HCT116 (cell line): Measurements from ENCODE around the gene DOHH. TPM values are rescaled to one million over a fixed set of nuclear protein-coding genes. Genes with fewer than 3 reads are reported as not detected.

Source experiments
- ATAC-seq: fragments of 200-7000 bp; cut with Tn5 transposase; 2 replicates; pipeline ENCODE4 v1.9.1; 2020; ENCODE audit warnings: mild to moderate bottlenecking, moderate library complexity
- BruUV-seq: library from RNA; stranded (reverse); fragments of 400-500 nt; replicated peaks from 2 replicates; lab custom pipeline; 2021; lab: Mats Ljungman, UMichigan
- CTCF ChIA-PET: fragments of 300-600 bp; sonication (Branson Sonifier 250); formaldehyde crosslinking; loops from one replicate; lab custom pipeline; 2021; ENCODE audit warnings: antibody characterized with exemption; lab: Charles Lee
- POLR2A ChIA-PET: fragments of 300-600, 350-600 bp; sonication (Branson Sonifier 250); formaldehyde crosslinking; loops from one replicate; lab custom pipeline; 2021; ENCODE audit warnings: antibody characterized with exemption; lab: Charles Lee
- RAD21 ChIA-PET, 2 experiments: fragments of 300-600 bp; sonication (Branson Sonifier 250); formaldehyde crosslinking; loops; one replicate each; lab custom pipeline; 2023; ENCODE audit warnings: low total read pairs in 2 of 2; ENCODE audit not compliant: uncharacterized antibody in 2 of 2, unreplicated experiment in 2 of 2, low non-redundant PET in 1 of 2; lab: Charles Lee
- DNase-seq: peaks from one replicate; pipeline ENCODE4 v3.0.0-alpha.2; 2010; ENCODE audit warnings: low read depth, low spot score
- H2AFZ ChIP-seq: fragments of 200-600 bp; shearing (Covaris generic), sonication (generic); 2 replicates; pipeline ENCODE4 v1.6.1; 2017; ENCODE audit warnings: low read depth, mixed run types, mixed read lengths, antibody characterized with exemption, low read length; ENCODE audit not compliant: poor library complexity, severe bottlenecking
- H3K27ac ChIP-seq: 2 replicates; pipeline ENCODE4 v1.5.1; 2012; ENCODE audit warnings: low read depth, low read length
- H3K27me3 ChIP-seq: fragments of 200-600 bp; sonication (generic); 2 replicates; pipeline ENCODE4 v1.6.1; 2016; ENCODE audit warnings: mixed run types, low read length, mixed read lengths; ENCODE audit not compliant: insufficient read depth
- H3K36me3 ChIP-seq, 2 experiments: fragments of 200-500 bp in 1 of 2; fragments of 200-600 bp in 1 of 2; sonication (Bioruptor generic) in 1 of 2; sonication (generic) in 1 of 2; 2 replicates each; pipeline versions ENCODE4 v1.5.1 to v1.6.1; 2014 to 2016; ENCODE audit warnings: low read length in 2 of 2, inconsistent platforms in 1 of 2, mixed read lengths in 1 of 2, mixed run types in 1 of 2; ENCODE audit not compliant: insufficient read depth in 2 of 2, control insufficient read depth in 1 of 2
- H3K4me1 ChIP-seq, 2 experiments: fragments of 200-600 bp in 1 of 2; sonication (generic) in 1 of 2; 2 replicates each; pipeline versions ENCODE4 v1.5.1 to v1.6.1; 2012 to 2017; ENCODE audit warnings: low read length in 2 of 2, inconsistent platforms in 1 of 2, mild to moderate bottlenecking in 1 of 2, mixed read lengths in 1 of 2, mixed run types in 1 of 2, moderate library complexity in 1 of 2; ENCODE audit not compliant: insufficient read depth in 2 of 2, control insufficient read depth in 1 of 2
- H3K4me2 ChIP-seq: fragments of 200-600 bp; sonication (generic); 2 replicates; pipeline ENCODE4 v1.6.1; 2017; ENCODE audit warnings: mixed run types, low read length, mixed read lengths
- H3K4me3 ChIP-seq, 2 experiments: fragments of 200-600 bp in 1 of 2; sonication (generic) in 1 of 2; replicated peaks in 1 of 2; 2 replicates each; pipeline ENCODE4 v1.5.1; 2011 to 2016; ENCODE audit warnings: low read length in 2 of 2, control low read depth in 1 of 2, low read depth in 1 of 2, mild to moderate bottlenecking in 1 of 2, mixed read lengths in 1 of 2, mixed run types in 1 of 2
- H3K79me2 ChIP-seq: fragments of 200-600 bp; sonication (generic); 2 replicates; pipeline ENCODE4 v1.6.1; 2017; ENCODE audit warnings: mild to moderate bottlenecking, mixed run types, low read length, moderate library complexity, mixed read lengths; ENCODE audit not compliant: insufficient read depth
- H3K9ac ChIP-seq: fragments of 200-600 bp; sonication (generic); 2 replicates; pipeline ENCODE4 v1.6.1; 2016; ENCODE audit warnings: low read length, mixed read lengths
- H3K9me2 ChIP-seq: fragments of 200-600 bp; sonication (generic), shearing (Covaris generic); 2 replicates; pipeline ENCODE4 v1.6.1; 2017; ENCODE audit warnings: mixed run types, mild to moderate bottlenecking, moderate library complexity; ENCODE audit not compliant: insufficient read depth
- H3K9me3 ChIP-seq, 2 experiments: fragments of 200-500 bp in 1 of 2; fragments of 200-600 bp in 1 of 2; sonication (Bioruptor generic) in 1 of 2; sonication (generic) in 1 of 2; 2 replicates each; pipeline ENCODE4 v1.6.1; 2014 to 2017; ENCODE audit warnings: low read length in 2 of 2, mixed read lengths in 2 of 2, inconsistent platforms in 1 of 2, low read depth in 1 of 2, mild to moderate bottlenecking in 1 of 2, mixed run types in 1 of 2, moderate library complexity in 1 of 2; ENCODE audit not compliant: control insufficient read depth in 1 of 2, insufficient read depth in 1 of 2
- H4K20me1 ChIP-seq: fragments of 200-600 bp; sonication (generic), shearing (Covaris generic); 2 replicates; pipeline ENCODE4 v1.6.1; 2017; ENCODE audit warnings: mixed run types, mild to moderate bottlenecking, moderate library complexity; ENCODE audit not compliant: insufficient read depth
- CBX3 ChIP-seq: IDR thresholded peaks from 2 replicates; pipeline ENCODE4 v1.6.1; 2012; ENCODE audit warnings: low read depth
- EGR1 ChIP-seq: IDR thresholded peaks from 2 replicates; pipeline ENCODE4 v1.6.1; 2012; ENCODE audit warnings: low read depth
- ELF1 ChIP-seq: IDR thresholded peaks from 2 replicates; pipeline ENCODE4 v1.6.1; 2012; ENCODE audit warnings: low read depth, borderline replicate concordance
- EZH2 ChIP-seq: fragments of 200-600 bp; sonication (generic); IDR thresholded peaks from 2 replicates; pipeline ENCODE4 v1.6.1; 2017; ENCODE audit warnings: antibody characterized with exemption, mixed run types
- EZH2phosphoT487 ChIP-seq: fragments of 200-600 bp; IDR thresholded peaks from 2 replicates; pipeline ENCODE4 v1.6.1; 2018; ENCODE audit warnings: antibody characterized with exemption, borderline replicate concordance
- JUND ChIP-seq: IDR thresholded peaks from 2 replicates; pipeline ENCODE4 v1.6.1; 2012
- POLR2A ChIP-seq: IDR thresholded peaks from 2 replicates; pipeline ENCODE4 v1.7.0; 2011; ENCODE audit warnings: borderline replicate concordance; ENCODE audit not compliant: insufficient read depth, insufficient read length; ENCODE audit errors: extremely low read depth
- POLR2AphosphoS5 ChIP-seq: IDR thresholded peaks from 2 replicates; pipeline ENCODE4 v1.6.1; 2011; ENCODE audit warnings: mild to moderate bottlenecking, low read depth, low read length, moderate library complexity
- REST ChIP-seq: IDR thresholded peaks from 2 replicates; pipeline ENCODE4 v1.6.1; 2012; ENCODE audit warnings: low read depth
- SIN3A ChIP-seq: IDR thresholded peaks from 2 replicates; pipeline ENCODE4 v1.6.1; 2012; ENCODE audit warnings: low read depth
- SRF ChIP-seq: IDR thresholded peaks from 2 replicates; pipeline ENCODE4 v1.6.1; 2012; ENCODE audit warnings: low read depth
- YY1 ChIP-seq: IDR thresholded peaks from 2 replicates; pipeline ENCODE4 v1.6.1; 2011; ENCODE audit warnings: low read length, low read depth, moderate library complexity, mild to moderate bottlenecking; ENCODE audit not compliant: insufficient replicate concordance; ENCODE audit errors: extremely low read depth
- ZBTB33 ChIP-seq: IDR thresholded peaks from 2 replicates; pipeline ENCODE4 v1.6.1; 2011; ENCODE audit warnings: mild to moderate bottlenecking, low read length, moderate library complexity; ENCODE audit not compliant: insufficient replicate concordance; ENCODE audit errors: extremely low read depth
- ZFX ChIP-seq: fragments of 450-650 bp; IDR thresholded peaks from 2 replicates; pipeline ENCODE4 v1.6.1; 2017
- intact Hi-C: fragments of 100-400 bp; cut with micrococcal nuclease; formaldehyde crosslinking; loops from 2 replicates; pipeline ENCODE4 v1.10.0; 2022
- total RNA-seq: library from RNA; stranded (reverse); gene quantifications from one replicate; pipeline ENCODE4 v1.2.1, GENCODE V29; 2021; ENCODE audit not compliant: unreplicated experiment
- TF ChIP-seq, protein P1 (sequence below), 3 experiments: fragments of 200-600 bp in 1 of 3; sonication (generic) in 1 of 3; IDR thresholded peaks in 2 of 3; conservative IDR thresholded peaks in 1 of 3; 2 replicates each; pipeline ENCODE4 v1.5.1; 2012 to 2017; ENCODE audit warnings: low read depth in 2 of 3, low read length in 2 of 3, antibody characterized with exemption in 1 of 3, borderline replicate concordance in 1 of 3, control low read depth in 1 of 3, mild to moderate bottlenecking in 1 of 3, mixed read lengths in 1 of 3, mixed run types in 1 of 3, moderate library complexity in 1 of 3; ENCODE audit not compliant: insufficient read depth in 1 of 3

DOHH gene
- total RNA-seq, 1 experiment from 2014 or later, result 20.9 TPM

- CTCF ChIA-PET, result no interaction called here
- H3K27me3 ChIP-seq, result no peaks in the 10 kb centered on the region
- no peaks in the 10 kb centered on the region for H3K4me1 ChIP-seq
- peaks cover 13% of the 10 kb centered on the region for H3K79me2 ChIP-seq
- peaks cover 2 to 22% of the 10 kb centered on the region in 2 experiments; a peak in 3 of 4 replicates for H3K36me3 ChIP-seq
- POLR2A ChIA-PET, result no interaction called here
- H3K27ac ChIP-seq, result no peak overlapping the region
- no peak overlapping the region for H3K9ac ChIP-seq
- intact Hi-C loops, result no loop called here
- no peak overlapping the region for H3K4me2 ChIP-seq
- no peak for ATAC-seq
- H2AFZ ChIP-seq, result no peak overlapping the region
- no peak for TF ChIP-seq POLR2A
- no peak for TF ChIP-seq EZH2phosphoT487
- TF ChIP-seq SRF, result no peak
- no peak for TF ChIP-seq ELF1
- TF ChIP-seq ZFX, result no peak
- TF ChIP-seq EZH2, result no peak
- TF ChIP-seq SIN3A, result no peak
- no peak for TF ChIP-seq REST
- no peak for TF ChIP-seq JUND
- TF ChIP-seq YY1, result no peak
- no peak for TF ChIP-seq ZBTB33
- no peak for TF ChIP-seq EGR1
- TF ChIP-seq CBX3, result no peak
- TF ChIP-seq POLR2AphosphoS5, result no peak
- TF ChIP-seq, protein P1, sequence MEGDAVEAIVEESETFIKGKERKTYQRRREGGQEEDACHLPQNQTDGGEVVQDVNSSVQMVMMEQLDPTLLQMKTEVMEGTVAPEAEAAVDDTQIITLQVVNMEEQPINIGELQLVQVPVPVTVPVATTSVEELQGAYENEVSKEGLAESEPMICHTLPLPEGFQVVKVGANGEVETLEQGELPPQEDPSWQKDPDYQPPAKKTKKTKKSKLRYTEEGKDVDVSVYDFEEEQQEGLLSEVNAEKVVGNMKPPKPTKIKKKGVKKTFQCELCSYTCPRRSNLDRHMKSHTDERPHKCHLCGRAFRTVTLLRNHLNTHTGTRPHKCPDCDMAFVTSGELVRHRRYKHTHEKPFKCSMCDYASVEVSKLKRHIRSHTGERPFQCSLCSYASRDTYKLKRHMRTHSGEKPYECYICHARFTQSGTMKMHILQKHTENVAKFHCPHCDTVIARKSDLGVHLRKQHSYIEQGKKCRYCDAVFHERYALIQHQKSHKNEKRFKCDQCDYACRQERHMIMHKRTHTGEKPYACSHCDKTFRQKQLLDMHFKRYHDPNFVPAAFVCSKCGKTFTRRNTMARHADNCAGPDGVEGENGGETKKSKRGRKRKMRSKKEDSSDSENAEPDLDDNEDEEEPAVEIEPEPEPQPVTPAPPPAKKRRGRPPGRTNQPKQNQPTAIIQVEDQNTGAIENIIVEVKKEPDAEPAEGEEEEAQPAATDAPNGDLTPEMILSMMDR (IDR thresholded peaks at IDR 0.05 in 2 of 3, conservative IDR thresholded peaks at IDR 0.05 in 1 of 3; ENCODE audit: borderline replicate concordance in 1 of 3, insufficient read depth in 1 of 3, low read depth in 2 of 3, low read length in 2 of 3), result no peak
- TF ChIP-seq, all 23 proteins: peak for 0
- no peaks in the 10 kb centered on the region for H4K20me1 ChIP-seq
- no peaks in the 10 kb centered on the region for H3K9me2 ChIP-seq
- no peak for DNase-seq
- RAD21 ChIA-PET, result no interaction called here
- H3K9me3 ChIP-seq, result no peaks in the 10 kb centered on the region
- no peak overlapping the region for H3K4me3 ChIP-seq
- no TSS peak for BruUV-seq
Measured at GRCh38 chr19:3492919-3493318, 7.6 kb downstream of the DOHH start.
